Kidney (tissue), 14 donors: ENCODE measurements around the gene GBP6. TPM values are rescaled to one million over a fixed set of nuclear protein-coding genes. Genes with fewer than 3 reads are reported as not detected.
A peak's percentile ranks its signal among the peaks of the same experiment; 100 is the strongest.

Experiments used
- DNase-seq, 5 donors: peaks; one replicate each; pipeline ENCODE4 v3.0.0-alpha.2; 2013 to 2020
- FAIRE-seq: peaks from 2 replicates; lab custom pipeline; 2012; peaks lifted over from hg19 to GRCh38; lab: Jason Lieb, UNC
- H3K27ac ChIP-seq, 2 donors: one replicate each; pipeline ENCODE4 v1.7.0; 2013; ENCODE audit warnings: low read depth in 2 of 2, low read length in 2 of 2, inconsistent platforms in 1 of 2
- H3K27me3 ChIP-seq: one replicate; pipeline ENCODE4 v1.7.1; 2013; ENCODE audit warnings: low read length, inconsistent platforms; ENCODE audit not compliant: control insufficient read depth, insufficient read depth
- H3K36me3 ChIP-seq, 3 donors: one replicate each; pipeline versions ENCODE4 v1.7.0 to v1.7.1; 2013; ENCODE audit warnings: low read length in 3 of 3, control low read depth in 1 of 3, inconsistent platforms in 1 of 3; ENCODE audit not compliant: insufficient read depth in 3 of 3, control insufficient read depth in 2 of 3
- H3K4me1 ChIP-seq, 3 donors: one replicate each; pipeline versions ENCODE4 v1.7.0 to v1.7.1; 2013; ENCODE audit warnings: low read length in 3 of 3, inconsistent platforms in 1 of 3, low read depth in 1 of 3; ENCODE audit not compliant: control insufficient read depth in 2 of 3, insufficient read depth in 2 of 3
- H3K4me3 ChIP-seq, 3 donors: one replicate each; pipeline versions ENCODE4 v1.7.0 to v1.8.1; 2013; ENCODE audit warnings: low read length in 3 of 3, control low read depth in 1 of 3, inconsistent platforms in 1 of 3
- H3K9ac ChIP-seq, 3 donors: one replicate each; pipeline versions ENCODE4 v1.7.0 to v1.7.1; 2013; ENCODE audit warnings: low read length in 3 of 3, control low read depth in 1 of 3, inconsistent platforms in 1 of 3
- H3K9me3 ChIP-seq, 3 donors: one replicate each; pipeline versions ENCODE4 v1.7.0 to v1.7.1; 2013; ENCODE audit warnings: low read length in 3 of 3, control low read depth in 1 of 3, inconsistent platforms in 1 of 3; ENCODE audit not compliant: control insufficient read depth in 2 of 3, insufficient read depth in 1 of 3
- CTCF ChIP-seq: IDR thresholded peaks from 3 replicates; pipeline ENCODE4 v1.5.1; 2012; ENCODE audit warnings: mild to moderate bottlenecking, moderate library complexity, borderline replicate concordance; ENCODE audit not compliant: insufficient read depth; ENCODE audit errors: extremely low read depth
- intact Hi-C: fragments of 100-400 bp; cut with DNase I; formaldehyde crosslinking; loops from one replicate; pipeline ENCODE4 v1.11.1; 2022
- polyA plus RNA-seq: library from polyadenylated mRNA; stranded (reverse); fragments of 350-450 nt; fragmentation: Illumina TruSeq; extraction: RNeasy Lipid Tissue Mini Kit (QIAGEN cat#74804); gene quantifications from one replicate; pipeline ENCODE4 v1.2.3, GENCODE V29; 2014; ENCODE audit warnings: low read depth, low replicate concordance; ENCODE audit not compliant: insufficient read depth
- total RNA-seq: library from RNA; stranded (reverse); fragmentation: NEBNext Ultra II Directional; extraction: Animal tissue kit (Norgen Biotek cat#: 25700); gene quantifications from one replicate; pipeline ENCODE4 v1.2.1, GENCODE V29; 2021
- donor health status: control.
- donor health status: control.
- donor health status: control.
- donor health status: control.
- donor health status: control.
- donor health status: DM: yes; HTN: yes; CAD: no.
- donor health status: Normal renal cell carcinoma (clear cell type).

GBP6 gene
- total and polyA plus RNA-seq, 2 donors from 2014 or later, result not detected

- Histone ChIP-seq H3K4me1 (no peaks in the 10 kb centered on the region), H3K4me3 (no peak overlapping the region), H3K9ac (no peak overlapping the region), H3K36me3 (no peaks in the 10 kb centered on the region), H3K9me3 (no peaks in the 10 kb centered on the region), H3K27me3 (no peaks in the 10 kb centered on the region), H3K27ac (no peak overlapping the region)
- no peak for TF ChIP-seq CTCF
- intact Hi-C loops, result loop anchor here (10.0 kb wide), 1 partner anchor 352 kb away; no protein-coding TSS in a partner anchor
- DNase-seq, result no peak
- no peak for FAIRE-seq
These were observed 7.0 kb upstream of the GBP6 start for GRCh38 chr1:89356658-89357400.

GRCh38 chr1:89358287-89358893, 5.5 kb upstream of the GBP6 start:
- FAIRE-seq (peak; percentile 89), DNase-seq (peak; percentile 60 to 88 (median 77))
- Histone ChIP-seq H3K36me3 (no peaks in the 10 kb centered on the region), H3K9ac (no peak overlapping the region), H3K4me1 (no peaks in the 10 kb centered on the region), H3K4me3 (no peak overlapping the region), H3K27ac (no peak overlapping the region), H3K9me3 (no peaks in the 10 kb centered on the region), H3K27me3 (no peaks in the 10 kb centered on the region)
- peak; percentile 88 for TF ChIP-seq CTCF
- intact Hi-C loops, result loop anchor here (10.0 kb wide), 1 partner anchor 354 kb away; no protein-coding TSS in a partner anchor

- Histone ChIP-seq H3K9ac (no peak overlapping the region), H3K4me3 (no peak overlapping the region), H3K27ac (no peak overlapping the region), H3K9me3 (no peaks in the 10 kb centered on the region), H3K4me1 (no peaks in the 10 kb centered on the region), H3K27me3 (no peaks in the 10 kb centered on the region), H3K36me3 (no peaks in the 10 kb centered on the region)
- FAIRE-seq (no peak), DNase-seq (no peak)
- no peak for TF ChIP-seq CTCF
- intact Hi-C loops, result no loop called here
These were observed 3.1 kb upstream of the GBP6 start for GRCh38 chr1:89360716-89361115.
